SK-N-SH treated with all-trans-retinoic acid at 6 μM for 48 hours (cell line): ENCODE results near the gene KCNC4.

Experiments used
- ATAC-seq: fragments of 200-7000 bp; cut with Tn5 transposase; 3 replicates; pipeline ENCODE4 v1.9.1; 2020; ENCODE audit warnings: mild to moderate bottlenecking, moderate library complexity
- ARNTL ChIP-seq: fragments of 450-650 bp; formaldehyde crosslinking; IDR thresholded peaks from 2 replicates; pipeline ENCODE4 v1.5.0; 2020; ENCODE audit warnings: low read depth, mild to moderate bottlenecking, moderate library complexity, borderline replicate concordance
- BACH2 ChIP-seq: fragments of 250-450 bp; sonication (Bioruptor Pico); IDR thresholded peaks from 2 replicates; pipeline ENCODE4 v1.9.0; 2021; ENCODE audit warnings: mild to moderate bottlenecking, borderline replicate concordance
- CSDC2 ChIP-seq: fragments of 250-450 bp; sonication (Bioruptor Pico); IDR thresholded peaks from 2 replicates; pipeline ENCODE4 v1.5.0; 2020; ENCODE audit warnings: mild to moderate bottlenecking, moderate library complexity
- ESRRG ChIP-seq: fragments of 250-450 bp; sonication (Bioruptor Pico); IDR thresholded peaks from 2 replicates; pipeline ENCODE4 v1.6.1; 2021; ENCODE audit warnings: mild to moderate bottlenecking
- GLIS3 ChIP-seq: fragments of 250-450 bp; sonication (Bioruptor Pico); IDR thresholded peaks from 2 replicates; pipeline ENCODE4 v1.5.0; 2020; ENCODE audit warnings: mild to moderate bottlenecking, moderate library complexity
- OSR1 ChIP-seq: fragments of 250-450 bp; sonication (Bioruptor Pico); IDR thresholded peaks from 2 replicates; pipeline ENCODE4 v1.8.0; 2022; ENCODE audit warnings: moderate library complexity, mild to moderate bottlenecking, inconsistent platforms
- PPARA ChIP-seq: fragments of 250-450 bp; sonication (Bioruptor Pico); IDR thresholded peaks from 2 replicates; pipeline ENCODE4 v1.5.0; 2020; ENCODE audit warnings: mild to moderate bottlenecking, borderline replicate concordance
- SNAI2 ChIP-seq: fragments of 250-450 bp; sonication (Bioruptor Pico); IDR thresholded peaks from 2 replicates; pipeline ENCODE4 v1.5.0; 2020; ENCODE audit warnings: mild to moderate bottlenecking, moderate library complexity
- TCF4 ChIP-seq: fragments of 250-450 bp; sonication (Bioruptor Pico); IDR thresholded peaks from 2 replicates; pipeline ENCODE4 v1.8.0; 2021; ENCODE audit warnings: mild to moderate bottlenecking, moderate library complexity, borderline replicate concordance
- TOX ChIP-seq: fragments of 250-450 bp; sonication (Bioruptor Pico); IDR thresholded peaks from 2 replicates; pipeline ENCODE4 v1.8.0; 2021; ENCODE audit warnings: mild to moderate bottlenecking, moderate library complexity, borderline replicate concordance
- ZC3H10 ChIP-seq: fragments of 250-450 bp; sonication (Bioruptor Pico); IDR thresholded peaks from 2 replicates; pipeline ENCODE4 v1.5.1; 2021; ENCODE audit warnings: mild to moderate bottlenecking, moderate library complexity
- ZFP3 ChIP-seq: fragments of 250-450 bp; sonication (Bioruptor Pico); IDR thresholded peaks from 2 replicates; pipeline ENCODE4 v1.5.0; 2020; ENCODE audit warnings: mild to moderate bottlenecking, moderate library complexity
- ZFP30 ChIP-seq: fragments of 450-650 bp; formaldehyde crosslinking; IDR thresholded peaks from 2 replicates; pipeline ENCODE4 v1.5.0; 2022; ENCODE audit warnings: mild to moderate bottlenecking, moderate library complexity
- ZNF565 ChIP-seq: fragments of 450-650 bp; formaldehyde crosslinking; conservative IDR thresholded peaks from 2 replicates; pipeline ENCODE4 v1.5.0; 2020; ENCODE audit warnings: low read depth, mild to moderate bottlenecking, moderate library complexity
- ZNF70 ChIP-seq: fragments of 450-650 bp; formaldehyde crosslinking; IDR thresholded peaks from 2 replicates; pipeline ENCODE4 v1.5.0; 2020; ENCODE audit warnings: mild to moderate bottlenecking, moderate library complexity
- ZNF8 ChIP-seq: fragments of 450-650 bp; formaldehyde crosslinking; IDR thresholded peaks from 2 replicates; pipeline ENCODE4 v1.5.0; 2020; ENCODE audit warnings: mild to moderate bottlenecking, moderate library complexity
- TF ChIP-seq, protein P1 (sequence below): fragments of 250-450 bp; sonication (Bioruptor Pico); IDR thresholded peaks from 2 replicates; pipeline ENCODE4 v1.5.1; 2021; ENCODE audit warnings: mild to moderate bottlenecking, moderate library complexity
- TF ChIP-seq, protein P2 (sequence below): fragments of 250-450 bp; sonication (Bioruptor Pico); IDR thresholded peaks from 2 replicates; pipeline ENCODE4 v1.5.1; 2020; ENCODE audit warnings: low read depth, mild to moderate bottlenecking, moderate library complexity
- TF ChIP-seq, protein P3 (sequence below): fragments of 250-450 bp; sonication (Bioruptor Pico); IDR thresholded peaks from 2 replicates; pipeline ENCODE4 v1.8.0; 2021; ENCODE audit warnings: low read depth, mild to moderate bottlenecking, moderate library complexity, borderline replicate concordance
- TF ChIP-seq, protein P4 (sequence below): fragments of 250-450 bp; sonication (Bioruptor Pico); IDR thresholded peaks from 2 replicates; pipeline ENCODE4 v1.8.0; 2020; ENCODE audit warnings: mild to moderate bottlenecking, moderate library complexity, borderline replicate concordance

Gene KCNC4

DNA sequence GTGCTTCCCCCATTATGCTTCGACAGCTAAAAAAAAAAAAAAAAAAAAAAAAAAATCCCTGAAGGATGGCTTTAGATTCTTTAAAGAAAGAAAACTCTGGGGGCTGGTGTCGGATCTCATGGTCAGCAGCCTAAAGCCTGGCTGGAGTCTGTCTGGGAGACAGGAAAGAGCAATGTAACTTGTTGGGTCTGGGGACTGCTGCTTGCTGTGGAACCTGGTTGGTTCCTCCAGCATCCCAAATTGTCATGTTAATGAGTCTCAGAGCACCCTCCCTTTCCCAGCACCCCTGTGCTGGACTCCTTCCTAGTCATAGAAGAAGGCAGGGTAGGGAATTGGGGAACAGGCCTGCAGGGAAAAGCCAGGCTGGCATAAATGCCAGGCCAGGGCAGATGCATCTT lies 3.0 kb downstream of the KCNC4 start (continued):
- TF ChIP-seq, protein P1, sequence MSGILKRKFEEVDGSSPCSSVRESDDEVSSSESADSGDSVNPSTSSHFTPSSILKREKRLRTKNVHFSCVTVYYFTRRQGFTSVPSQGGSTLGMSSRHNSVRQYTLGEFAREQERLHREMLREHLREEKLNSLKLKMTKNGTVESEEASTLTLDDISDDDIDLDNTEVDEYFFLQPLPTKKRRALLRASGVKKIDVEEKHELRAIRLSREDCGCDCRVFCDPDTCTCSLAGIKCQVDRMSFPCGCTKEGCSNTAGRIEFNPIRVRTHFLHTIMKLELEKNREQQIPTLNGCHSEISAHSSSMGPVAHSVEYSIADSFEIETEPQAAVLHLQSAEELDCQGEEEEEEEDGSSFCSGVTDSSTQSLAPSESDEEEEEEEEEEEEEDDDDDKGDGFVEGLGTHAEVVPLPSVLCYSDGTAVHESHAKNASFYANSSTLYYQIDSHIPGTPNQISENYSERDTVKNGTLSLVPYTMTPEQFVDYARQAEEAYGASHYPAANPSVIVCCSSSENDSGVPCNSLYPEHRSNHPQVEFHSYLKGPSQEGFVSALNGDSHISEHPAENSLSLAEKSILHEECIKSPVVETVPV (CRISPR knock-in tag) = no peak
- no peak for TF ChIP-seq ZNF70 (CRISPR knock-in tag)

DNA sequence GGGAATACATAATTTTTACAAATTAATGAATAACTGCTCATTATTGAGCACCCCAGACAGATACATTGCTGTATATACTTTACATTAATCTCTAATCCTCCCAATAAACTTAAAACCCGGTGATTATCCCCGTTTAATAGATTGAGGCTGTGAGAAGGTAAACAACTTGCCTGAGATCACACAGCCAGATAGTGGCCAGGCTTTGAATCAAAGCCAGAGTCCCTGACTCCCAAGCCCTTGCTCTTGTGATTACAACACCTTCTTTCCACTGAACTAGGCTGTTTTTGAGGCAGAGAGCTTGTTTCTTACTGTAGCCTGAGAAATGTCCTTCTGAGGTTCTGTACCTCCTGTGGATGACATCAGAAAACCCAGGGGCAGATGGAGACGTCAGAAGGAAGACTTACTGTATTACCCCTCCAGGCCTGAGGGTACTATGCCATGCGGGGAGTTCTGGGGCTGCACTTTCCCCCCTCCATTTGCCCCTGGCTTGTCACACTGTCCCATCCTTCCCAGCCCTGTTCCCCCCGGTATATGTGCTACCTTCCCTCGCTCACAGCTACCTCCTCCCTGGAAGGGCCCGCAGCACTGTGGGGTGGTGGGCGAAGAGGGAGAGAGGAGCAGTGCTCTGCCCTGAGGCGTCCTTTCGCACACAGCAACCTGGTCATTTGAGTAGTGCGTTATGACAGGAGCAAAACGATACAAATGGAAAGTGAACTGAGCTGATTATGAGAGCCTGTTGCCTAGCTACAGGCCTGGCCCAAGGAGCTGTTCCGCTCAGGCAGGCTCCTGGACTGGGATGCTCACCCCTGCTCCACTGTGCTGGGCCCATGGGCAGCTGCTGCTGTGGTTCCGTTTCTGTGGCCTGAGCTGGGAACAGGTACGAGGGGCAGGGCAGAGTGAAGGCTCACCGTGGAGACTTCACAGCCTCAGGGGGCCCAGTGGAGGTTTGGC lies 4.6 kb downstream of the KCNC4 start:
- ATAC-seq = no peak
- no peak for TF ChIP-seq ZC3H10 (CRISPR knock-in tag)
- TF ChIP-seq, protein P1 (CRISPR knock-in tag) = no peak
- TF ChIP-seq SNAI2 (CRISPR knock-in tag) = no peak
- TF ChIP-seq PPARA (CRISPR knock-in tag) = no peak
- no peak for TF ChIP-seq ESRRG (CRISPR knock-in tag)
- no peak for TF ChIP-seq TOX
- no peak for TF ChIP-seq GLIS3 (CRISPR knock-in tag)

DNA sequence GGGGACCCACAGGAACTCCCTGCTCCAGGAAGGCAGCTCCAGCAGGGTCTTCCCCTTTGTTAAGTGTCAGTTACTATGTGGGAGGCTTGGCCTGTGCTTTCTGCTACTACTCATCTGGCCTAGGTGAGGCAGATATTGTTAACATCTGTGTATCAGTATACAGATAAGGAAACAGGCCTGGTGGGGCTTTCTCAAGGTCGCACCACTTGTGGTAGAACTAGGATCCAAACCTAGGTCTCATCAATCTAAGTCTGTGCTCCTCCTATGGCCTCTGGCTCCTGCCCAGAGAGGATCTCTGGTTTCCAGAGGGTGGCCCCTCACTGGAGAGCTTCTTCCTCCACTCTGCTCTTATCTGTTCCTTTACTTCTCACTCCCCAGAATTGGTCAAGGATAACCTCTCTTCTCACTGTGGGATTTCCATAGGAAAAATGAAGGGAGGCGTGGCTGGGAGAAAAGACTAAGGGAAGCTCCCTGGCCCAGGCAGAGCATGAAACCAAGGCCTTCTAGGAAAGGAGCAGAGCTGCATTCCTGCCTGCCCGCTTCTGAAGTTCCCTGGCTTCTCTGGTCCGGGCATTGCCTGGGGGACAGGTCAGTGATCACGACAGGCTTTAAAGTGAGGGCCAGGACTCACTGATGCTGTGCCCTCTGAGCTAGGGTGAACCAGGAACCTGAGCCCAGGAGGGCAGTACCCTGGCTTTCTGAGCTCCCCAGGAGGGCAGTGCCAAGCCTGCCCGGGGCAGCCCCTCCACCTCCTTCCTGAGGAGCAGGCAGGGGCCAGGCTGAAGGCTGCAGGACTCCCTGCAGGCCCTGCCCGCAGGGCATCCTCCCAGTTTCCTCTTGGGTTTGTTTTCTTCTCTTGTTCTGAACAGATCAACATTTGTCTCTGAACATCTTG lies 5.8 kb downstream of the KCNC4 start:
- ATAC-seq = no peak
- TF ChIP-seq SNAI2 (CRISPR knock-in tag) = no peak
- TF ChIP-seq, all 23 proteins: peak for 0

DNA sequence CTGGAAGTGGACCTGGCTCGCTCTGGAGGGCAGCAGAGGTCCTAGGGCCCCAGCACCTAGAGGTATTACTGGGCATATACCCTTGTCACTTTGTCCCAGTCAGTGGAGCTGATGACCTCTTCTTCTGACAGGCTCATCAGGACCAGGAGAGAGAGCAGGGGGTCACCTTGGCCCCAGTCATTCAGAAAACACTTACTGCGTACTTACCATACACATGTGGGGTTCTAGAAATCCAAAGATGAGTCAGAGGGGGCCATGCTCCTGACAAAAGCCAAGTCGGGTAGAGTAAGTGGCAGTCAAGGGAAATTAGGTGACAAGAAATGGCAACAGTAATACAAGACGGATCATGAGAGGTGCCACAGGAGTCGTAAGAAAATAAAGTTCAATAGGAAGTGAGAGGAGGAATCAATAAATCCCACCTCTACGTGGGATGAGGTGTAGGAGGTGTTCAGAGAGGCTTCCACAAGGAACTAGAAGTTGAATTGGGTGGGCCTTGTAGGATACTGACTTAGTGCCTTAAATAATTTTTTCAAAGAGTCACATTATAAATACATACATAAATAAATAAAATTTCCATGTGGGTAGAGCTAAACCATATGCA lies 6.8 kb downstream of the KCNC4 start:
- no peak for ATAC-seq
- no peak for TF ChIP-seq PPARA (CRISPR knock-in tag)
- TF ChIP-seq, protein P2, sequence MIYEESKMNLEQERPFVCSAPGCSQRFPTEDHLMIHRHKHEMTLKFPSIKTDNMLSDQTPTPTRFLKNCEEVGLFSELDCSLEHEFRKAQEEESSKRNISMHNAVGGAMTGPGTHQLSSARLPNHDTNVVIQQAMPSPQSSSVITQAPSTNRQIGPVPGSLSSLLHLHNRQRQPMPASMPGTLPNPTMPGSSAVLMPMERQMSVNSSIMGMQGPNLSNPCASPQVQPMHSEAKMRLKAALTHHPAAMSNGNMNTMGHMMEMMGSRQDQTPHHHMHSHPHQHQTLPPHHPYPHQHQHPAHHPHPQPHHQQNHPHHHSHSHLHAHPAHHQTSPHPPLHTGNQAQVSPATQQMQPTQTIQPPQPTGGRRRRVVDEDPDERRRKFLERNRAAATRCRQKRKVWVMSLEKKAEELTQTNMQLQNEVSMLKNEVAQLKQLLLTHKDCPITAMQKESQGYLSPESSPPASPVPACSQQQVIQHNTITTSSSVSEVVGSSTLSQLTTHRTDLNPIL = no peak
- TF ChIP-seq, protein P1 (CRISPR knock-in tag) = no peak
- TF ChIP-seq GLIS3 (CRISPR knock-in tag) = no peak
- no peak for TF ChIP-seq OSR1
- TF ChIP-seq ARNTL (CRISPR knock-in tag) = no peak
- no peak for TF ChIP-seq ESRRG (CRISPR knock-in tag)
- TF ChIP-seq, protein P3, sequence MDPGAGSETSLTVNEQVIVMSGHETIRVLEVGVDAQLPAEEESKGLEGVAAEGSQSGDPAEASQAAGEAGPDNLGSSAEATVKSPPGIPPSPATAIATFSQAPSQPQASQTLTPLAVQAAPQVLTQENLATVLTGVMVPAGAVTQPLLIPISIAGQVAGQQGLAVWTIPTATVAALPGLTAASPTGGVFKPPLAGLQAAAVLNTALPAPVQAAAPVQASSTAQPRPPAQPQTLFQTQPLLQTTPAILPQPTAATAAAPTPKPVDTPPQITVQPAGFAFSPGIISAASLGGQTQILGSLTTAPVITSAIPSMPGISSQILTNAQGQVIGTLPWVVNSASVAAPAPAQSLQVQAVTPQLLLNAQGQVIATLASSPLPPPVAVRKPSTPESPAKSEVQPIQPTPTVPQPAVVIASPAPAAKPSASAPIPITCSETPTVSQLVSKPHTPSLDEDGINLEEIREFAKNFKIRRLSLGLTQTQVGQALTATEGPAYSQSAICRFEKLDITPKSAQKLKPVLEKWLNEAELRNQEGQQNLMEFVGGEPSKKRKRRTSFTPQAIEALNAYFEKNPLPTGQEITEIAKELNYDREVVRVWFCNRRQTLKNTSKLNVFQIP (CRISPR knock-in tag) = no peak
- no peak for TF ChIP-seq TCF4 (CRISPR knock-in tag)

DNA sequence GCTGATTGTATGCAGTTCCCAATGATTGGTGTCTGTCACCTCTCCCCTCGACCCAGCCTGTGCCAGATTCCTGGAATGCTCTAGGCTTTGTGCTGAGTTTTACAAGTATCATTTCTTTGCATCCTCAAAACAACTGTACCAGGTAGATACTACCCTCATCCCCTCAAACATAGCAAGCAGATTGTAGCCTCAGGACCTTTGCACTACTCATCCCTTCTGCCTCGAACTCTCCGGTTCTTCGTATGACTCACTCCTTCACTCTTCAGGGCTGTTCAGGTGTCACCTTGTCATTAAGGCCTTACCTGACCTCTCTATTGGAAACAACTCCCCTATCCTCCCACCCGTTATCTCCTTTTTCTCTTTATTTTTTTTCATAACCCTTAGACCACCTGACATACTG lies 8.0 kb downstream of the KCNC4 start:
- no peak for ATAC-seq
- TF ChIP-seq SNAI2 (CRISPR knock-in tag) = no peak
- TF ChIP-seq BACH2 (CRISPR knock-in tag) = no peak
- no peak for TF ChIP-seq ARNTL (CRISPR knock-in tag)
- no peak for TF ChIP-seq ZNF8 (CRISPR knock-in tag)
- TF ChIP-seq ZNF565 = no peak
- TF ChIP-seq PPARA (CRISPR knock-in tag) = no peak
- TF ChIP-seq, protein P4, sequence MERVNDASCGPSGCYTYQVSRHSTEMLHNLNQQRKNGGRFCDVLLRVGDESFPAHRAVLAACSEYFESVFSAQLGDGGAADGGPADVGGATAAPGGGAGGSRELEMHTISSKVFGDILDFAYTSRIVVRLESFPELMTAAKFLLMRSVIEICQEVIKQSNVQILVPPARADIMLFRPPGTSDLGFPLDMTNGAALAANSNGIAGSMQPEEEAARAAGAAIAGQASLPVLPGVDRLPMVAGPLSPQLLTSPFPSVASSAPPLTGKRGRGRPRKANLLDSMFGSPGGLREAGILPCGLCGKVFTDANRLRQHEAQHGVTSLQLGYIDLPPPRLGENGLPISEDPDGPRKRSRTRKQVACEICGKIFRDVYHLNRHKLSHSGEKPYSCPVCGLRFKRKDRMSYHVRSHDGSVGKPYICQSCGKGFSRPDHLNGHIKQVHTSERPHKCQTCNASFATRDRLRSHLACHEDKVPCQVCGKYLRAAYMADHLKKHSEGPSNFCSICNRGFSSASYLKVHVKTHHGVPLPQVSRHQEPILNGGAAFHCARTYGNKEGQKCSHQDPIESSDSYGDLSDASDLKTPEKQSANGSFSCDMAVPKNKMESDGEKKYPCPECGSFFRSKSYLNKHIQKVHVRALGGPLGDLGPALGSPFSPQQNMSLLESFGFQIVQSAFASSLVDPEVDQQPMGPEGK (CRISPR knock-in tag) = no peak
- TF ChIP-seq CSDC2 (CRISPR knock-in tag) = no peak
- TF ChIP-seq ZFP30 (CRISPR knock-in tag) = no peak
- no peak for TF ChIP-seq ZNF70 (CRISPR knock-in tag)
- no peak for TF ChIP-seq ZFP3
- no peak for TF ChIP-seq ZC3H10 (CRISPR knock-in tag)
- no peak for TF ChIP-seq ESRRG (CRISPR knock-in tag)
